Calu3 (cell line): ENCODE results near the gene LINC01488. TPM values are rescaled to one million over a fixed set of nuclear protein-coding genes. Genes with fewer than 3 reads are reported as not detected.

Experiments used
- BruUV-seq: library from RNA; stranded (reverse); fragments of 400-500 nt; replicated peaks from 2 replicates; lab custom pipeline; 2021; lab: Mats Ljungman, UMichigan
- CTCF ChIA-PET: fragments of 300-600 bp; sonication (Branson Sonifier 250); formaldehyde crosslinking; loops from one replicate; lab custom pipeline; 2022; ENCODE audit warnings: antibody characterized with exemption; lab: Charles Lee
- DNase-seq: peaks from one replicate; pipeline ENCODE4 v3.0.0; 2022
- H3K27ac Mint-ChIP-seq: one replicate; pipeline ENCODE4 v1.8.0; 2022; ENCODE audit warnings: mixed read lengths; ENCODE audit not compliant: unreplicated experiment
- H3K27me3 Mint-ChIP-seq: one replicate; pipeline ENCODE4 v1.8.0; 2022; ENCODE audit warnings: mixed read lengths; ENCODE audit not compliant: unreplicated experiment
- H3K36me3 Mint-ChIP-seq: one replicate; pipeline ENCODE4 v1.8.0; 2022; ENCODE audit warnings: mild to moderate bottlenecking, moderate library complexity, mixed read lengths; ENCODE audit not compliant: insufficient read depth, unreplicated experiment
- H3K4me1 Mint-ChIP-seq: one replicate; pipeline ENCODE4 v1.8.0; 2022; ENCODE audit warnings: mild to moderate bottlenecking, low read depth, mixed read lengths; ENCODE audit not compliant: unreplicated experiment
- H3K4me3 Mint-ChIP-seq: one replicate; pipeline ENCODE4 v1.8.0; 2022; ENCODE audit warnings: mild to moderate bottlenecking, low read depth, moderate library complexity, mixed read lengths; ENCODE audit not compliant: unreplicated experiment
- H3K9me3 Mint-ChIP-seq: one replicate; pipeline ENCODE4 v1.8.0; 2022; ENCODE audit warnings: low read depth, mixed read lengths; ENCODE audit not compliant: unreplicated experiment
- intact Hi-C: fragments of 100-400 bp; cut with micrococcal nuclease; formaldehyde crosslinking; loops from one replicate; pipeline ENCODE4 v1.10.0; 2022; ENCODE audit not compliant: unreplicated experiment
- total RNA-seq: library from RNA; stranded (reverse); gene quantifications from 2 replicates; pipeline ENCODE4 v1.2.3, GENCODE V29; 2022
- TF ChIP-seq, protein P1 (sequence below): fragments of 200-600 bp; IDR thresholded peaks from one replicate; pipeline ENCODE4 v1.8.0; 2022; ENCODE audit warnings: antibody characterized with exemption; ENCODE audit not compliant: unreplicated experiment

LINC01488 gene
- total RNA-seq, 1 experiment from 2014 or later: not detected

DNA sequence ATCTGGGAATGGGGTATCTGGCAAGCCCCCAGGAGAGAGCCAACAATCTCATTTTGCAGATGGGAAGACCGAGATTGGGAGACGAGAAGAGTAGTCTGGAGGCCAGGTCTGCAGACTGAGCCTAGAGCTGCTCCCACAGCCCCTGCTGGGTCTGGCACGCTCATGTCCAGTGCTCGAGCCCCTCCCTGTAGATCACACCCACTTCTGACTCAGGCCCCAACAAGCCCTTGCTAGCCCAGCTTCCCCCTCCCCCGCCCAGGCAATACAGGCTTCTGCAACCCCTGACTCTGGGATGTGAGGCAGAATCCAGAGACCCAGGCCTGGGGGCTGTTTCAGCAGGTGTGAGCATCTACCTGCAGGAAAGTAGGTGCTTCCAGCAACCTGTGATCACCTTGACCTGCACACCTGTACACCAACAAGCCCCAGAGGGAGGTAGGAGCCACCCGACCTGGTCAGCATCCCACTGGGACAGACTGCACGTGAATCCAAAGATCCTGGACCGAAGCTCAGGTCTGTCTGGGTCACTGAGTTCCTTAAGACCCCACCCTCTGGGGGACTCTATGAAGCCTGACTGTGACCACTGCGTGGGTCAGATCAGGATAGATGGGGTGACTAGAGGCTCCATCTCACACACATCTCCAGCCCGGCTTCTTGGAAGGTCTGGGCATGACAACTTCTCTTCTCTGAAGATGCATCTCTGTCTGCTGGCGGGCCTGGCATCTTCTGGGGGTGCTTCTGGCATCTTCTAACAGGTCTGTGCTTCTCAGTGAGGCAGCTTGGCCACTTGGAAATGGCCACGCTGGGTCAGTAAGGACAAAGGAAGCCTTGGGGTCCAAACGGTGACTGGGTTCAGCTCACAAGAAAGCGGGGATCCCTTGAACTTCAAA is 29.3 kb downstream of the LINC01488 start:
- TF ChIP-seq, protein P1, sequence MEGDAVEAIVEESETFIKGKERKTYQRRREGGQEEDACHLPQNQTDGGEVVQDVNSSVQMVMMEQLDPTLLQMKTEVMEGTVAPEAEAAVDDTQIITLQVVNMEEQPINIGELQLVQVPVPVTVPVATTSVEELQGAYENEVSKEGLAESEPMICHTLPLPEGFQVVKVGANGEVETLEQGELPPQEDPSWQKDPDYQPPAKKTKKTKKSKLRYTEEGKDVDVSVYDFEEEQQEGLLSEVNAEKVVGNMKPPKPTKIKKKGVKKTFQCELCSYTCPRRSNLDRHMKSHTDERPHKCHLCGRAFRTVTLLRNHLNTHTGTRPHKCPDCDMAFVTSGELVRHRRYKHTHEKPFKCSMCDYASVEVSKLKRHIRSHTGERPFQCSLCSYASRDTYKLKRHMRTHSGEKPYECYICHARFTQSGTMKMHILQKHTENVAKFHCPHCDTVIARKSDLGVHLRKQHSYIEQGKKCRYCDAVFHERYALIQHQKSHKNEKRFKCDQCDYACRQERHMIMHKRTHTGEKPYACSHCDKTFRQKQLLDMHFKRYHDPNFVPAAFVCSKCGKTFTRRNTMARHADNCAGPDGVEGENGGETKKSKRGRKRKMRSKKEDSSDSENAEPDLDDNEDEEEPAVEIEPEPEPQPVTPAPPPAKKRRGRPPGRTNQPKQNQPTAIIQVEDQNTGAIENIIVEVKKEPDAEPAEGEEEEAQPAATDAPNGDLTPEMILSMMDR: no peak
- no peaks in the 10 kb centered on the region for H3K36me3 Mint-ChIP-seq
- no peaks in the 10 kb centered on the region for H3K27me3 Mint-ChIP-seq
- H3K27ac Mint-ChIP-seq: no peak overlapping the region
- H3K9me3 Mint-ChIP-seq: no peaks in the 10 kb centered on the region
- H3K4me3 Mint-ChIP-seq: no peak overlapping the region
- CTCF ChIA-PET: no interaction called here
- no peak for DNase-seq
- no peaks in the 10 kb centered on the region for H3K4me1 Mint-ChIP-seq
- intact Hi-C loops: no loop called here
- BruUV-seq: no TSS peak

- CTCF ChIA-PET: no interaction called here
- Mint-ChIP-seq H3K4me1 (no peaks in the 10 kb centered on the region), H3K4me3 (no peak overlapping the region), H3K36me3 (no peaks in the 10 kb centered on the region), H3K27me3 (no peaks in the 10 kb centered on the region), H3K9me3 (no peaks in the 10 kb centered on the region), H3K27ac (no peak overlapping the region)
- intact Hi-C loops: no loop called here
- TF ChIP-seq, protein P1: no peak
- BruUV-seq: no TSS peak
- no peak for DNase-seq
Observed at GRCh38 chr11:69511358-69512055, 30.0 kb downstream of the LINC01488 start.

- CTCF ChIA-PET: no interaction called here
Observed at GRCh38 chr11:69512136-69512535, 30.7 kb downstream of the LINC01488 start.

GRCh38 chr11:69512790-69513189 is 31.3 kb downstream of the LINC01488 start:
- Mint-ChIP-seq H3K36me3 (peaks cover 4% of the 10 kb centered on the region), H3K27ac (no peak overlapping the region), H3K9me3 (peaks cover 6% of the 10 kb centered on the region), H3K27me3 (no peaks in the 10 kb centered on the region), H3K4me1 (no peaks in the 10 kb centered on the region), H3K4me3 (no peak overlapping the region)
- TF ChIP-seq, protein P1: no peak
- no peak for DNase-seq
- CTCF ChIA-PET: no interaction called here
- intact Hi-C loops: no loop called here
- no TSS peak for BruUV-seq

More at GRCh38 chr11:69512136-69512535, 30.7 kb downstream of the LINC01488 start:
- intact Hi-C loops: no loop called here
- no peak overlapping the region for H3K4me3 Mint-ChIP-seq
- no peaks in the 10 kb centered on the region for H3K4me1 Mint-ChIP-seq
- no peak overlapping the region for H3K27ac Mint-ChIP-seq
- no peak for DNase-seq
- peaks cover 4% of the 10 kb centered on the region for H3K9me3 Mint-ChIP-seq
- H3K27me3 Mint-ChIP-seq: no peaks in the 10 kb centered on the region
- BruUV-seq: no TSS peak
- H3K36me3 Mint-ChIP-seq: peaks cover 4% of the 10 kb centered on the region
- TF ChIP-seq, protein P1: no peak
